Measurements from ENCODE around the gene PPIP5K1.
"Not testable (repeated sequence)": the region's sequence is repeated elsewhere in the genome, so short reads cannot be mapped to it uniquely, and the experiment has no call there.

Gene PPIP5K1

GRCh38 chr15:43544266-43544665, 45.7 kb downstream of the PPIP5K1 start:
- FAIRE-seq: no peak

- no peak for FAIRE-seq
Observed at GRCh38 chr15:43541785-43542184, 48.2 kb downstream of the PPIP5K1 start.

- FAIRE-seq: no peak
Observed at GRCh38 chr15:43538091-43538490, 51.9 kb downstream of the PPIP5K1 start.

- FAIRE-seq: no peak
Observed at GRCh38 chr15:43534897-43535296, 55.1 kb downstream of the PPIP5K1 start.

GRCh38 chr15:43532826-43533225, 57.2 kb downstream of the PPIP5K1 start:
- not testable (repeated sequence) for FAIRE-seq

GRCh38 chr15:43531018-43531670, 58.9 kb downstream of the PPIP5K1 start:
- FAIRE-seq: no peak

GRCh38 chr15:43529587-43530345, 60.2 kb downstream of the PPIP5K1 start:
- no peak for FAIRE-seq

- no peak for FAIRE-seq
Observed at GRCh38 chr15:43529141-43529540, 60.9 kb downstream of the PPIP5K1 start.

- FAIRE-seq: no peak
Observed at GRCh38 chr15:43528542-43529007, 61.4 kb downstream of the PPIP5K1 start.

GRCh38 chr15:43527802-43528541, 62.0 kb downstream of the PPIP5K1 start:
- no peak for FAIRE-seq

- FAIRE-seq: no peak
Observed at GRCh38 chr15:43527016-43527801, 62.8 kb downstream of the PPIP5K1 start.

GRCh38 chr15:43526261-43526930, 63.6 kb downstream of the PPIP5K1 start:
- FAIRE-seq: no peak

- no peak for FAIRE-seq
Observed at GRCh38 chr15:43525131-43525530, 64.9 kb downstream of the PPIP5K1 start.

GRCh38 chr15:43524254-43524845, 65.7 kb downstream of the PPIP5K1 start:
- no peak for FAIRE-seq

- no peak for FAIRE-seq
Observed at GRCh38 chr15:43523646-43524045, 66.4 kb downstream of the PPIP5K1 start.

- no peak for FAIRE-seq
Observed at GRCh38 chr15:43522247-43522646, 67.8 kb downstream of the PPIP5K1 start.

GRCh38 chr15:43521419-43521818, 68.6 kb downstream of the PPIP5K1 start:
- FAIRE-seq: no peak

- no peak for FAIRE-seq
Observed at GRCh38 chr15:43520138-43520537, 69.9 kb downstream of the PPIP5K1 start.

- no peak for FAIRE-seq
Observed at GRCh38 chr15:43519196-43519595, 70.8 kb downstream of the PPIP5K1 start.

GRCh38 chr15:43518197-43518761, 71.7 kb downstream of the PPIP5K1 start:
- FAIRE-seq: no peak
